Osteoblast (primary cell): ENCODE results near the gene PPP1R14B. TPM values are rescaled to one million over a fixed set of nuclear protein-coding genes. Genes with fewer than 3 reads are reported as not detected.

Experiments
- DNase-seq: peaks from one replicate; pipeline ENCODE4 v3.0.0; 2011; ENCODE audit warnings: low spot score, mixed read lengths; ENCODE audit not compliant: insufficient read length; ENCODE audit errors: missing footprints
- H2AFZ ChIP-seq: 2 replicates; pipeline ENCODE4 v1.6.0; 2011; ENCODE audit warnings: mild to moderate bottlenecking, low read length
- H3K27ac ChIP-seq: 2 replicates; pipeline ENCODE4 v1.5.1; 2011; ENCODE audit warnings: mild to moderate bottlenecking, low read depth, low read length, moderate library complexity
- H3K27me3 ChIP-seq: 2 replicates; pipeline ENCODE4 v1.6.0; 2012; ENCODE audit warnings: mild to moderate bottlenecking, control low read depth, inconsistent platforms, low read length, moderate library complexity; ENCODE audit not compliant: insufficient read depth
- H3K36me3 ChIP-seq: 2 replicates; pipeline ENCODE4 v1.5.1; 2011; ENCODE audit warnings: mild to moderate bottlenecking, low read length, control low read depth, moderate library complexity; ENCODE audit not compliant: insufficient read depth
- H3K4me1 ChIP-seq: 2 replicates; pipeline ENCODE4 v1.5.1; 2011; ENCODE audit warnings: mild to moderate bottlenecking, low read length, control low read depth, moderate library complexity; ENCODE audit not compliant: insufficient read depth
- H3K4me2 ChIP-seq: 2 replicates; pipeline ENCODE4 v1.6.0; 2011; ENCODE audit warnings: mild to moderate bottlenecking, low read length; ENCODE audit not compliant: insufficient read depth
- H3K4me3 ChIP-seq: fragments of 200-600 bp; sonication (generic); 3 replicates; pipeline ENCODE4 v1.5.1; 2012; ENCODE audit warnings: mild to moderate bottlenecking, low read length, inconsistent platforms; ENCODE audit not compliant: insufficient read depth
- H3K79me2 ChIP-seq: 2 replicates; pipeline ENCODE4 v1.6.0; 2012; ENCODE audit warnings: mild to moderate bottlenecking, low read length, control low read depth, inconsistent platforms; ENCODE audit not compliant: insufficient read depth
- H3K9me3 ChIP-seq: 2 replicates; pipeline ENCODE4 v1.5.1; 2011; ENCODE audit warnings: low read depth, low read length, control low read depth
- H4K20me1 ChIP-seq: 2 replicates; pipeline ENCODE4 v1.6.0; 2012; ENCODE audit warnings: mild to moderate bottlenecking, low read length, control low read depth; ENCODE audit not compliant: insufficient read depth
- CTCF ChIP-seq: IDR thresholded peaks from 2 replicates; pipeline ENCODE4 v1.5.1; 2011; ENCODE audit warnings: mild to moderate bottlenecking, low read depth, low read length, moderate library complexity; ENCODE audit errors: extremely low read depth
- total RNA-seq: library from RNA; depleted of rRNA; stranded (reverse); fragments of >200 nt; gene quantifications from 2 replicates; pipeline ENCODE4 v1.2.3, GENCODE V29; 2012

Gene PPP1R14B
- total RNA-seq, 1 donor: 136 TPM

GRCh38 chr11:64287676-64288352 is 41.1 kb upstream of the PPP1R14B start:
- no peak overlapping the region for H3K4me2 ChIP-seq
- H2AFZ ChIP-seq: no peak overlapping the region
- H3K27ac ChIP-seq: no peak overlapping the region
- DNase-seq: peak; percentile 86
- peaks cover 23% of the 10 kb centered on the region for H3K79me2 ChIP-seq
- peaks cover 30% of the 10 kb centered on the region for H3K27me3 ChIP-seq
- H3K36me3 ChIP-seq: peaks cover 3% of the 10 kb centered on the region
- no peaks in the 10 kb centered on the region for H3K9me3 ChIP-seq
- H4K20me1 ChIP-seq: peaks cover 2% of the 10 kb centered on the region
- H3K4me1 ChIP-seq: peaks cover 21% of the 10 kb centered on the region
- no peak overlapping the region for H3K4me3 ChIP-seq
- TF ChIP-seq CTCF: no peak

- H3K27ac ChIP-seq: no peak overlapping the region
- no peaks in the 10 kb centered on the region for H3K9me3 ChIP-seq
- H3K4me1 ChIP-seq: peaks cover 21% of the 10 kb centered on the region
- H3K27me3 ChIP-seq: peaks cover 20% of the 10 kb centered on the region
- peaks cover 30% of the 10 kb centered on the region for H3K79me2 ChIP-seq
- no peak overlapping the region for H2AFZ ChIP-seq
- peaks cover 2% of the 10 kb centered on the region for H4K20me1 ChIP-seq
- no peak for TF ChIP-seq CTCF
- no peak overlapping the region for H3K4me3 ChIP-seq
- H3K36me3 ChIP-seq: peaks cover 12% of the 10 kb centered on the region
- DNase-seq: peak; percentile 55
- H3K4me2 ChIP-seq: peak overlapping the region; percentile 99
Measured at GRCh38 chr11:64286801-64287159, 40.0 kb upstream of the PPP1R14B start.

- Histone ChIP-seq H3K27ac (no peak overlapping the region), H3K36me3 (peaks cover 16% of the 10 kb centered on the region), H3K4me1 (peaks cover 21% of the 10 kb centered on the region), H3K9me3 (no peaks in the 10 kb centered on the region), H3K4me2 (peak overlapping the region; percentile 99), H4K20me1 (peaks cover 2% of the 10 kb centered on the region), H3K79me2 (peaks cover 33% of the 10 kb centered on the region), H3K27me3 (peaks cover 14% of the 10 kb centered on the region), H2AFZ (no peak overlapping the region), H3K4me3 (peak overlapping the region; percentile 83)
- no peak for TF ChIP-seq CTCF
- peak; percentile 73 for DNase-seq
Measured at GRCh38 chr11:64285885-64286800, 39.4 kb upstream of the PPP1R14B start.
